WERI-Rb-1 (cell line): Measurements from ENCODE around the gene NBPF3.
"Not testable (repeated sequence)": the region's sequence is repeated elsewhere in the genome, so short reads cannot be mapped to it uniquely, and the experiment has no call there.

Experiments used
- DNase-seq: peaks from one replicate; pipeline ENCODE4 v3.0.0-alpha.2; 2020
- H3K27ac ChIP-seq: fragments of 250-450 bp; sonication (Bioruptor Pico); 2 replicates; pipeline ENCODE4 v1.5.1; 2020; ENCODE audit warnings: mild to moderate bottlenecking, moderate library complexity
- H3K27me3 ChIP-seq: fragments of 250-450 bp; sonication (Bioruptor Pico); 2 replicates; pipeline ENCODE4 v1.5.1; 2021; ENCODE audit warnings: mild to moderate bottlenecking, low read depth, moderate library complexity; ENCODE audit not compliant: insufficient read depth, severe bottlenecking
- H3K36me3 ChIP-seq: fragments of 250-450 bp; sonication (Bioruptor Pico); 2 replicates; pipeline ENCODE4 v1.5.1; 2020; ENCODE audit warnings: mild to moderate bottlenecking, moderate library complexity
- H3K4me3 ChIP-seq: 2 replicates; pipeline ENCODE4 v1.5.1; 2011; ENCODE audit warnings: low read depth, mild to moderate bottlenecking, control low read depth, low read length
- H3K9me3 ChIP-seq: fragments of 250-450 bp; sonication (Bioruptor Pico); 2 replicates; pipeline ENCODE4 v1.5.1; 2021; ENCODE audit warnings: mild to moderate bottlenecking, moderate library complexity; ENCODE audit not compliant: severe bottlenecking
- CTCF ChIP-seq: IDR thresholded peaks from 2 replicates; pipeline ENCODE4 v1.5.1; 2011; ENCODE audit warnings: low read depth, mild to moderate bottlenecking, control low read depth, inconsistent platforms, low read length

The NBPF3 gene

DNA sequence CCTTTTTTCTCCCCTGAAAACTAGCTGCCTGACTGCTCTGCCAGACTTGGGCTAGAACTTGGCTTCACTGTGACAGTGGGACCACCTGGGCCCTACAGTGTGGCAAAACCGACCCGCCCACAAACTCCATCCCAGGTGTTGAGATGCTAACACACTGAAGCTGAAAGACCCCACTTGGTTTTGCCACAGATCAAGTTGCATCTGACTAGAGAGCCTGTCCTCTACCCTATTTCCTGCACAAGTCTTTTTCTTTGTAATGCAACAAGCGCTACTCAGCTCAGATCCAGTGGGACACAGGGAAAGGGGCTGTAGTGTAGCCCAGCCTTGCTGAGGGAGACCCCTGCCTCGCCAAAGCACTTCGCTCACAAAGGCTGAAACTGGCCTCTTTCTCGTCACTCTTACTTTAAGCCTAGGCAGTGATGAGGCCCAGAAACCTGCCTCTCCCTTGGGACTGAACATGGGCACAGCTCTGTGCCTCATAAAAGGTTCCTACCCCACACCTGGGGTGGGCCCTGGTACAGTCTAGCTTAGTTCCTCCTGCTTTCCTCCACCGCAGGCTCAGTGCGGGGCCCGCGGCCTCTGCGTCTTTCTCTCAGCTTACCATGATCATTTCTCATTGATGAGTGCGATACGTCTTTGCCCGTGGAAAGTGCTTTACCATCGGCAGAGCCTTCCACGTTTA lies 79.0 kb downstream of the NBPF3 start:
- Histone ChIP-seq H3K9me3 (no peaks in the 10 kb centered on the region), H3K27me3 (no peaks in the 10 kb centered on the region), H3K36me3 (no peaks in the 10 kb centered on the region), H3K27ac (no peak overlapping the region), H3K4me3 (no peak overlapping the region)
- DNase-seq = no peak
- TF ChIP-seq CTCF = no peak

DNA sequence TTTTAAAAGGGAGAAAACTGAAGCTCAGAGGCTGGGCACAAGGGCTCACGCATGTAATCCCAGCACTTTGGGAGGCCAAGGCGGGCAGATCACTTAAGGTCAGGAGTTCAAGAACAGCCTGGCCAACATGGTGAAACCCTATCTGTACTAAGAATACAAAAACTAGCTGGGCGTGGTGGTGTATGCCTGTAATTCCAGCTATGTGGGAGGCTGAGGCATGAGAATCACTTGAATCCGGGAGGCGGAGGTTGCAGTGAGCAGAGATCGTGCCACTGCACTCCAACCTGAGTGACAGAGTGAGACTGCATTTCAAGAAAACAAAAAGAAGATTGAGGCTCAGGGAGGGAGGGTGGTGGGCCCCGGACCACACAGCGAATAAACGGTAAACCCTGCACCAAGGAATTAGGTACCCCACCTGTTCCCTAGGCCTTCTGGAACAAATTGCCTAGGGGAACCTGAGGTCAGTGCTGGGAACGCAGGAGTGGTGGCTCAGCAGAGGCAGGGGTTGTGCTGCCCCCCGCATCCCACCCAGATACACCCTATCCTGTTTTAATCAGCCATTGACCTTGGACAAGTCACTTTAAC lies 79.6 kb downstream of the NBPF3 start:
- H3K36me3 ChIP-seq, H3K27ac ChIP-seq, H3K27me3 ChIP-seq, H3K4me3 ChIP-seq, H3K9me3 ChIP-seq, DNase-seq: not testable (repeated sequence)

DNA sequence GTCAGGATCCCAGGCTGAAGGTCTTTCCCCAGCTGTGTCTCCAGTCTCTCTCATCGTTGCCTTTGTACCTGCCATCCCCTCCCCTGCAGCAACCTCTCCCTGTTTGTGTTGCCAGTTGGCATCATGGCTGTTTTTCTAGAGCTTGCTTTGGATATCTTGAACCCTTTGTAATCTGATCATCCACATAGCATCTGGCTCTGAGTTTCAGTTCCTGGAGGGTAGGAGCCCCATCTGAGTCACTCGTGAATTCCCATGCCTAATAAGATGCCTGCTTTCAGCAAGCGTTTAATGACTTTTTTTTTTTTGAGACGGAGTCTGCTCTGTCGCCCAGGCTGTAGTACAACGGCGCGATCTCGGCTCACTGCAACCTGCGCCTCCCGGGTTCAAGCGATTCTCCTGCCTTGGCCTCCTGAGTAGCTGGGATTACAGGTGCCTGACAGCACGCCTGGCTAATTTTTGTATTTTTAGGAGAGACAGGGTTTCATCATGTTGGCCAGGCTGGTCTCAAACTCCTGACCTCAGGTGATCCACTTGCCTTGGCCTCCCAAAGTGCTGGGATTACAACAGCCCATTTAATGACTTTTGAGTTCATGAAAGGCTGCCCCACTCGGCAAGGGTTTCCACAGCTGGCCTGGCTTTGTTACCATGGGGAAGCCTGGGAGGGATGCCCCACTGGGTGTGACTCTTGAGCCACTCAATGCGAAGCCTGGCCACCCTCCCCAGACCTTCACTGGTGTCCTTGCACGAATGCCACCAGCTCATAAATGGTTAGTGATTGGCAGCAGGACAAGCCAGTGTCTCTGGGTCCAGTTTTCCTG lies 81.2 kb downstream of the NBPF3 start:
- H3K27me3 ChIP-seq = no peaks in the 10 kb centered on the region
- H3K36me3 ChIP-seq = no peaks in the 10 kb centered on the region
- DNase-seq = no peak
- H3K27ac ChIP-seq = no peak overlapping the region
- TF ChIP-seq CTCF = no peak
- no peaks in the 10 kb centered on the region for H3K9me3 ChIP-seq
- no peak overlapping the region for H3K4me3 ChIP-seq

DNA sequence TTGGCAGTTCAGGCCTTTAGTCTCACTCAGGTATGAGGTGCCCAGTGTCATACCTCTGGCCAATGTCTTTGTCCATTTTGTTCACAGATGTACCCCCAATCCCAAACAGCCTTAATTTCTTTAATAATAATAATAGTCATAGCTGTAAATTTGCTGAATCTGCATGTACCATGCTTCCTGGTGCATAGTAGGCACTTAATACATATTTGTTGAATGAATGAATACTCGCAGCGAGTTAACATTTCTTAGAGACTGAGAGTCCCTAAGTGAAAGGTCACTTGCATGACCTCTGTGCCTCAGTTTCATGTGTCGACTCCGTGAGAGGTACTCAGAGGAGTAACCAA lies 81.8 kb downstream of the NBPF3 start:
- TF ChIP-seq CTCF = no peak
- Histone ChIP-seq H3K4me3 (no peak overlapping the region), H3K36me3 (no peaks in the 10 kb centered on the region), H3K27ac (no peak overlapping the region), H3K9me3 (no peaks in the 10 kb centered on the region), H3K27me3 (no peaks in the 10 kb centered on the region)
- DNase-seq = no peak

- H3K4me3 ChIP-seq = no peak overlapping the region
- TF ChIP-seq CTCF = no peak
- no peak overlapping the region for H3K27ac ChIP-seq
- H3K9me3 ChIP-seq = no peaks in the 10 kb centered on the region
- H3K27me3 ChIP-seq = no peaks in the 10 kb centered on the region
- no peak for DNase-seq
- no peaks in the 10 kb centered on the region for H3K36me3 ChIP-seq
Measured at GRCh38 chr1:21522525-21523038, 82.6 kb downstream of the NBPF3 start.

GRCh38 chr1:21523297-21523813 lies 83.4 kb downstream of the NBPF3 start:
- Histone ChIP-seq H3K4me3 (no peak overlapping the region), H3K9me3 (no peaks in the 10 kb centered on the region), H3K27ac (no peak overlapping the region), H3K27me3 (no peaks in the 10 kb centered on the region), H3K36me3 (no peaks in the 10 kb centered on the region)
- no peak for TF ChIP-seq CTCF
- no peak for DNase-seq
